Urinary bladder (tissue), 4 donors: Measurements from ENCODE around the gene MARCHF11. TPM values are rescaled to one million over a fixed set of nuclear protein-coding genes. Genes with fewer than 3 reads are reported as not detected.

Source experiments
- DNase-seq: peaks from one replicate; pipeline ENCODE4 v3.0.0-alpha.2; 2015; ENCODE audit errors: extremely low spot score
- H3K27ac ChIP-seq: one replicate; pipeline ENCODE4 v1.5.1; 2013; ENCODE audit warnings: low read depth, mild to moderate bottlenecking, moderate library complexity
- H3K36me3 ChIP-seq: one replicate; pipeline ENCODE4 v1.6.1; 2013; ENCODE audit warnings: mild to moderate bottlenecking, moderate library complexity; ENCODE audit not compliant: insufficient read depth
- H3K4me1 ChIP-seq: one replicate; pipeline ENCODE4 v1.6.1; 2013; ENCODE audit warnings: mild to moderate bottlenecking, moderate library complexity; ENCODE audit not compliant: insufficient read depth
- H3K4me3 ChIP-seq: one replicate; pipeline ENCODE4 v1.5.1; 2013; ENCODE audit warnings: low read depth, low read length
- WGBS: extraction: QIAGEN DNeasy Blood & Tissue Kit; methylation state at CpG from one replicate; pipeline ENCODE4 v1.1.7; 2013; 5-methylcytosine and 5-hydroxymethylcytosine counted together
- polyA plus RNA-seq: library from polyadenylated mRNA; stranded (reverse); fragments of 200-250 nt; gene quantifications from one replicate; pipeline ENCODE4 v1.2.3, GENCODE V29; 2013
- total RNA-seq: library from RNA; depleted of rRNA; stranded (reverse); fragments of >200 nt; gene quantifications from one replicate; pipeline ENCODE4 v1.2.3, GENCODE V29; 2014
- donor health status: healthy with polysubstance abuse.
- donor health status: healthy.

MARCHF11 gene, protein sequence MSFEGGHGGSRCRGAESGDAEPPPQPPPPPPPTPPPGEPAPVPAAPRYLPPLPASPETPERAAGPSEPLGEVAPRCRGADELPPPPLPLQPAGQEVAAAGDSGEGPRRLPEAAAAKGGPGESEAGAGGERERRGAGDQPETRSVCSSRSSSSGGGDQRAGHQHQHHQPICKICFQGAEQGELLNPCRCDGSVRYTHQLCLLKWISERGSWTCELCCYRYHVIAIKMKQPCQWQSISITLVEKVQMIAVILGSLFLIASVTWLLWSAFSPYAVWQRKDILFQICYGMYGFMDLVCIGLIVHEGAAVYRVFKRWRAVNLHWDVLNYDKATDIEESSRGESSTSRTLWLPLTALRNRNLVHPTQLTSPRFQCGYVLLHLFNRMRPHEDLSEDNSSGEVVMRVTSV
- total RNA-seq = 0.26 TPM
- polyA plus RNA-seq = 0.06 TPM

DNA sequence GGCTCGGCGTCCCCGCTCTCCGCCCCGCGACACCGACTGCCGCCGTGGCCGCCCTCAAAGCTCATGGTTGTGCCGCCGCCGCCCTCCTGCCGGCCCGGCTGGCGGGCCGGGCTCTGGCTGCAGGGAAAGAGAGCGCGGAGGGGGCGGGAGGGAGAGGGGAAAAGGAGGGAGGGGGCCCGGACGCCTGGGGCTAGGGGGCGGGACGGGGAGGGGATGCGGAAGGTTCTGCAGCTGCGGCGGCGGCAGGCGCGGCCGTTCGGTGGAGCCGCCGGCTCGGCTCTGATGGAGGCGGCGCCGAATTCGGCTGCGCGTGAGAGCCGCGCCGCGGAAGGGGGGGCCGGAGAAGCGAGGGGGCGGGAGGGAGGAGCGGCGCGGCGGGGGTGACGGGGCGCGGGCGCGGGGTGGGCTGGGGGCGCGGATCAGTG is at the start of gene MARCHF11:
MARCHF11 (minus strand) TSS at position 281 of the 425 bp plus-strand sequence; CDS start at position 65, 216 bp downstream.
- Histone ChIP-seq H3K36me3 (no peaks in the 10 kb centered on the region), H3K4me3 (peak within 1 kb of the TSS; percentile 53), H3K27ac (no peak within 1 kb of the TSS), H3K4me1 (no peaks in the 10 kb centered on the region)
- WGBS = 1% methylated on average over 59 of the region's 59 CpGs
- DNase-seq = no peak

- no peak for DNase-seq
- H3K27ac ChIP-seq = no peak overlapping the region
- H3K4me1 ChIP-seq = no peaks in the 10 kb centered on the region
- H3K4me3 ChIP-seq = no peak overlapping the region
- no peaks in the 10 kb centered on the region for H3K36me3 ChIP-seq
- WGBS = 55% methylated on average over 5 of the region's 5 CpGs
Observed at GRCh38 chr5:16225927-16226326, 46.3 kb upstream of the MARCHF11 start.

GRCh38 chr5:16192311-16192710 is 12.7 kb upstream of the MARCHF11 start:
- Histone ChIP-seq H3K36me3 (peaks cover 2% of the 10 kb centered on the region), H3K27ac (no peak overlapping the region), H3K4me1 (no peaks in the 10 kb centered on the region), H3K4me3 (no peak overlapping the region)
- DNase-seq = no peak
- WGBS = 81% methylated on average over 5 of the region's 5 CpGs

DNA sequence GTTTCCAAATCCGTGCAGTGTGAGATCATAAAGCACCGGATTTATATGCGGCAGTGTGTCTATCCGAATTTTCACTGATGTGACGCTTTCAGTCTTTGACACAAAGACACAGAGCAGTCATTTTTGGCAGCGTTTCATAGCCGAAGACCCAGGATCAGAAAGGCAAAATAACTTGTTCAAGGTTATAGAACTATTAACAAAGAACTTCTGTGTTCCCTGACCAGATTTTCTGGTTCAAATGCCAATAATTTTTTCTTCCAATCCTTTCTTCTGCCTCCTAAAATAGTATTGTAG is 1.1 kb upstream of the MARCHF11 start:
- no peaks in the 10 kb centered on the region for H3K4me1 ChIP-seq
- H3K4me3 ChIP-seq = no peak overlapping the region
- H3K27ac ChIP-seq = no peak overlapping the region
- H3K36me3 ChIP-seq = no peaks in the 10 kb centered on the region
- WGBS = 25% methylated on average over 7 of the region's 7 CpGs
- DNase-seq = no peak

GRCh38 chr5:16179936-16180788 is 571 bp upstream of the MARCHF11 start:
- WGBS = 2% methylated on average over 63 of the region's 63 CpGs
- H3K4me3 ChIP-seq = peak overlapping the region; percentile 53

DNA sequence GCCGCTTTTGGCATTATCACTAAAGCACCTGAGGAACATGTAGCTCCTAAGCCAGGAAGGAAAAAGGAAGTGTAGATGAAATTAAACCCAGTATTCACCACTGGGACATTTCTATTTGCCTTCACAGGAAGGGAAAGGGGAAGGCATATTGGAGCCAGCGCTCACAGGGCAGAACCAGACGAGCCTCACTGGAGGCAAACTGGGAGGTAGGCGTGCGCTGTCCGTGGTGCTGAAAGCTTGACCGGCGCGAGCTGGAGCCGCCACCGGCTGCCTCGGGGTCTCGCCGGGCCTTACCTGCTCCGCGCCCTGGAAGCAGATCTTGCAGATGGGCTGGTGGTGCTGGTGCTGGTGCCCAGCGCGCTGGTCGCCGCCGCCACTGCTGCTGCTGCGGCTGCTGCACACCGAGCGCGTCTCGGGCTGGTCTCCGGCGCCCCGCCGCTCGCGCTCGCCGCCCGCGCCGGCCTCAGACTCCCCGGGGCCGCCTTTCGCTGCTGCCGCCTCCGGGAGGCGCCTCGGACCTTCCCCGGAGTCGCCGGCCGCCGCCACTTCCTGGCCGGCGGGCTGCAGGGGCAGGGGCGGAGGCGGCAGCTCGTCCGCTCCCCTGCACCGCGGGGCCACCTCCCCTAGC is 732 bp downstream of the MARCHF11 start:
- Histone ChIP-seq H3K27ac (no peak overlapping the region), H3K36me3 (no peaks in the 10 kb centered on the region), H3K4me1 (no peaks in the 10 kb centered on the region), H3K4me3 (peak overlapping the region; percentile 53)
- 2% methylated on average over 57 of the region's 57 CpGs for WGBS
- peak; percentile 31 for DNase-seq

More at GRCh38 chr5:16179936-16180788, 571 bp upstream of the MARCHF11 start:
- no peak for DNase-seq
- Histone ChIP-seq H3K27ac (no peak overlapping the region), H3K36me3 (no peaks in the 10 kb centered on the region), H3K4me1 (no peaks in the 10 kb centered on the region)

GRCh38 chr5:16169550-16169949 is 10.0 kb downstream of the MARCHF11 start:
- Histone ChIP-seq H3K4me1 (no peaks in the 10 kb centered on the region), H3K36me3 (no peaks in the 10 kb centered on the region), H3K4me3 (no peak overlapping the region), H3K27ac (no peak overlapping the region)
- DNase-seq = no peak
- 31% methylated on average over 2 of the region's 2 CpGs for WGBS

GRCh38 chr5:16160706-16161105 is 18.9 kb downstream of the MARCHF11 start:
- no peaks in the 10 kb centered on the region for H3K36me3 ChIP-seq
- no peak for DNase-seq
- H3K4me1 ChIP-seq = no peaks in the 10 kb centered on the region
- H3K4me3 ChIP-seq = no peak overlapping the region
- H3K27ac ChIP-seq = no peak overlapping the region
- WGBS = 1% methylated on average over 5 of the region's 5 CpGs

DNA sequence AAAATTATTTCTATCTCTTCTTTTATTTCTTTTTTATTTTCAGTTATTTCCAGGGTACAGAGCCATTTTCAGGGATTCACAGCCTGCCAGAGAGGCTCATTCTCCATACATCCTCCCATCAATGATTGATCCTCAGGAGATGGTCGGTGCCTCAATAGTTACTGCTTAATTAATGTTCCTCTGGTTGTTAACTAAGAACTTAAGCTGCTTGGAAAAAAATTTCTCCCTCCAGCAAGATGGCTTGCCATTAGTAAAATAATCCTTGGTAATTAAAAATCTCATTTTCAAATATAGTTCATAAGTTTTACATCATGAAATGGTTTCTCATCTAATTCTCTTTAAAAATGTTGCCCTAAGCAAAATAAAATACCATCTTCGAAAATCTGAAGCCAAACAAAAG is 20.0 kb downstream of the MARCHF11 start:
- WGBS = 79% methylated on average over 2 of the region's 2 CpGs
- no peak for DNase-seq

GRCh38 chr5:16156152-16156551 is 23.4 kb downstream of the MARCHF11 start:
- no peaks in the 10 kb centered on the region for H3K4me1 ChIP-seq
- no peaks in the 10 kb centered on the region for H3K36me3 ChIP-seq
- 34% methylated on average over 1 of the region's 1 CpG for WGBS
- no peak overlapping the region for H3K4me3 ChIP-seq
- H3K27ac ChIP-seq = no peak overlapping the region
- DNase-seq = no peak

More for the DNA sequence above, 20.0 kb downstream of the MARCHF11 start:
- Histone ChIP-seq H3K27ac (no peak overlapping the region), H3K36me3 (no peaks in the 10 kb centered on the region), H3K4me3 (no peak overlapping the region), H3K4me1 (no peaks in the 10 kb centered on the region)

GRCh38 chr5:16152601-16153568 is 26.7 kb downstream of the MARCHF11 start:
- no peak overlapping the region for H3K27ac ChIP-seq
- no peaks in the 10 kb centered on the region for H3K36me3 ChIP-seq
- no peak for DNase-seq
- WGBS = 46% methylated on average over 3 of the region's 3 CpGs
- H3K4me1 ChIP-seq = no peaks in the 10 kb centered on the region
- no peak overlapping the region for H3K4me3 ChIP-seq

GRCh38 chr5:16149621-16150020 is 30.0 kb downstream of the MARCHF11 start:
- WGBS = 63% methylated on average over 3 of the region's 3 CpGs
- no peak for DNase-seq

More at GRCh38 chr5:16149621-16150020, 30.0 kb downstream of the MARCHF11 start:
- H3K36me3 ChIP-seq = no peaks in the 10 kb centered on the region
- H3K27ac ChIP-seq = no peak overlapping the region
- H3K4me1 ChIP-seq = no peaks in the 10 kb centered on the region
- no peak overlapping the region for H3K4me3 ChIP-seq
